Measurements from ENCODE around the gene SLC9A5.

SLC9A5 gene

DNA sequence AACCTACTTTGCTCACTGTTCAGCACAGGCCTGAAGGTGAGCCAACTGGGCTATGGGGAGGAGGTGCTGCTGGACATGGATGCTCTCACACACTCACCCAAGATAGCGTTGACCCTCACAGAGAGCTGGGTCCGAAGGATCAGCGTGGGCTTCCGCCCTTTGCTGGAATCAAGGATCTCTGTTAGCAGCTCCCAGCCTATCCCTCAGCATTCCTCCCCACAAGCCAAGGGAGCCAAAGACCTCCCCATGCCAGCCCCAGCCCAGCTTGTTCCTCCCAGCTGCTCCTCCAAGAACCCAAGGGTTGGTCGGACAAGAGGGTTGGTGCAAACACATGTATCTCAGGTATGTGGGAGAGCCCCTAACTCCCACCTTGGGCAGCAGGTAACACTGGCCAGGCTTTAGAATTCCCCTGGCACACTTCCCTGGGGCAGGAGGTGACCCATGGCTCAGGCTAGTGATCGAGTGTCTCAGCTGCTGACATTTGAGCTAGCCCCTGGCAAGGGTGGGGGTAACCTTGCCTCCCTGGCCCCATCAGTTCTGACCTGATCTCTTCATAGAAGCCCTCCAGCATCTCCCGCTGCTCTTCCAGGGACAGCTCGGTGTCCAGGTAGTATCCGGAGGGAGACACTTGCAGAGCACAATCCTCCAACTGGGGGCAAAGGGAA lies 9.8 kb upstream of the SLC9A5 start:
- DNase-seq = no peak

DNA sequence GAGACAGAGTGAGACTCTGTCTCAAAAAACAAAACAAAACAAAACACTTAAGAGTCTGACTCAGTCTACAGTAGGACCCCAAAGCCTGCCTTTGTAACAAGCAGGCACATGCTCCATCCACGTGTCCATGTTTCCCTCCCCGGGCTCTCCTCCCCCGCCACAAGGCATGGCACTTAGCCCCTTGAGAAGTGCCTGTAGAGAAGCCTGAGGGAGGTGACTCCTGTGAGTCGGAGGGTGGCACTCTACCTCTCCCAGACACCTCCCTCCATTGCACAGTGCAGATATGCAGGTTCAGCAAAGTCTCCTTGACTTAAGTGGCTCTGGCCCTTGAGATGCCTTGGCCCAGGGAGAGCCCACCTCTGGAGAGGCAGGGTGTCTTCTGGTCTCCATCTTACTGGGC lies 8.3 kb upstream of the SLC9A5 start:
- no peak for DNase-seq

DNA sequence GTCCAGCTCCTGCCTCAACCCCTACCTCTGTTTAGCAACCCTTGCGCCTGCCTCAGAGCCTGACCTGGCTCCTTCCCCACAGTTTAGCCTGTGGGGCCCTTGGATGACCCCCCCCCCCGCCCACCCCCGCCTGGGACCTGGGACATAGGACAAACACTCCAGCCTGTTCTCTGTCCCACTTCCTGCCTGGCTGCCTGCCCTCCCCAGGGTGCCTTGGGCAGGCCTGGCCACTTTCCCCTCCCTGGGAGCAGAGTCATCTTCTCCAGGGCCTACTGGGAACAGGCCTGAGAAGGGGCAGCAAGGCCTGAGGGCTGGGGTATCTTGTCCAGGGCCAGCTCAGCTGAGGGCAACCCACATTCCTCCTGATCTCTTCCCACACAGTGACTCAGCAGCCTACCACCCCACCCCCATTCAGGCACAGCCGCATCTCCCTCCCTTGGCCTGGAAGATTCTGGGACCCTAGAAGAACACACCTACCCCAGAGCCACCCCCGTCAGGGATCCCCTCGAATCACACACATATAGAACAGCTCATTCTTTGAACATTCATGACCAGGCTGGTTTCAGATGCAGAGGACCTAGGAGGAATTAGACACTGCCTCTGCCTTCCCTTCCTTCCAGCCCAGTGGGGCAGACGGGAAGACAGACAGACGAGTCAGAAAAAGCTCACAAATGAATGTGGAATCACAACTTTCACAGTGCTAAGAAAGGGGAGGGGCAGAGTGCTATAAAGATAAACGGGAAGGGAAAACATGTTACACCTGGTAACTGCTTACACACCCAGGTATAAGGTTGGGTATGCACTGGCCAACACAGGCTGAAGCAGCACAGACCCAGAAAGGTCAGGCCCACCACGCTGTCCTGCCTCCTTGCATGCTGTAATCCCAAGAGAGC lies 7.5 kb upstream of the SLC9A5 start:
- DNase-seq = no peak

DNA sequence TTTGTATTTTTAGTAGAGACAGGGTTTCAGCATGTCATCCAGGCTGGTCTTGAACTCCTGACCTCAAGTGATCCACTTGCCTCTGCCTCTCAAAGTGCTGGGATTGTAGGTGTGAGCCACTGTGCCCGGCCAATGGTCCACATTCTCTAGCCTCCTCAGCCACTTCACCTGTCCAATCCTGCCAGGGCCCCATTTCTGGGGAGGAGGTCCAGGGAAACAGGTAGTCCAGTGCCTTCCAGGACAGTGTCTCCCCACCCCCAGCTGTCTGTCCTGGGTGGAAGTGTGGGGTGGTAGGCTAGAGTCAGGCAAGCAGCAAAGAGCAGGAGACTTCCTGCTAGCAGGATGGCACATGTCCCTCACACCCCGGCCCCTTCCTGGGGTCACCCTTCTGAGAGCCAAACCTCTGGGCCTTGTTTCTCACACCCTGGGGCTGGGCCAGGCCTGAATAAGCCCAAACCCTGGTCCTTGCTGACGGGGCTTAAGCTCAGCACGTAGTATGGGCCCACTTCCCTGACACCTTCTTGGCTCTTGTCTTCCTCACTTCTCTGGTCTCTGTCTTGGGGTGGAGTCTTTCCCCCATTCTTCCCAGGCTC lies 6.5 kb upstream of the SLC9A5 start:
- DNase-seq = no peak

DNA sequence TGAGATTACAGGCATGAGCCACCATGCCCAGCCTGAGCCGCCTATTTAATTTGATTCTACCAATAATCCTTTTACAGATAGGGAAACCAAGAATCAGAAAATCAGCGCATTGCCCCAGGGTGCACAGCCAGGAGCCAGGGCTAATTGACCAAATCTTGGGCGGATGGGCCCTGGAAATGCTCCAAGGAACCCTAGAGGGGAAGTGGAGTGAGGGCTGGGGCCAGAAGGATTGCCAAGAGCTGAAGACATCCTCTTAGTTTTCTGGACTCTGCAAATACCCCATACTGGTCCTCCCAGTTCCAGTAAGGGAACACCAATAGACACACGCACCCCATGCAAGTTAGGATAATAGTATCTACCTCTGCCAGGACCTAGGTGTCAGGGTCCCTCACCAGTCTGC lies 5.3 kb upstream of the SLC9A5 start:
- DNase-seq = no peak

DNA sequence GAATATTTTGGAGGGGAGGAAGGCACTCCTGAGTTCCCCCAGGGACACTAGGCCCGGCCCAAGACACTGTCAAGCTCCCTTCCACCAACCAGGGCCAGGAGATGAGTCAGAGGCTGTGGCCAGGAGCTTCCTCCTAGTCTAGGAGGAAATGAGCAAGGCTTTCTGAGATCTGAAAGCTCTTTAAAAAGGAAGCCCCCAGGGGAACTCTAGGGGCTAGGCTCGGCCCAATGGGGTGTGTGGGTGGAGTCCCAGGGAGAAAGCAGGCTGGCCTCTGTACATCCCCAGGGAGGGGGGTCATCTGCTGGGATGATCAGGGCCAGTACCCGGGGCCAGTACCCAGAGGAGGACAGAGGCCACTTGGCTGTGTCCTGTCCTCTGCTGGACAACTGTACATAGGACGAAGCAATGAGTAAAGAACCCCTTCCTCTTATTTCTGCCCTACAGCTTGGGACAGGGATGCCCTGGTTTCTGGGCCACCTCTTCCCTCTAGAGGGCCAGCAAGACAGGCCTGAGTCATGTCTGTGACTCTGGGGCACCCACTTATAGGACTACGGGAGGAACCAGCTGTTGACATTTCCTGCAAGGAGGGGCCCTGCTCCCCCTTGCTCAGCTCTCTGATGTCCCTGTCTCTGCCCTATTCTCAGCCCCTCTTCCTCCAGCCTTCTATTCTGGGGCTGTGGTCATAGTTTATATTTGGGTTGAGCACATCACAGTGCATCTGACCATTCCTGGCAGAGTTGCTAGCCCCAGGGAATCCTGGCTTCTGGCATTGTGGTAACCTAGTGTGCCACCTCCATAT lies 4.2 kb upstream of the SLC9A5 start:
- DNase-seq = peak; percentile 73

DNA sequence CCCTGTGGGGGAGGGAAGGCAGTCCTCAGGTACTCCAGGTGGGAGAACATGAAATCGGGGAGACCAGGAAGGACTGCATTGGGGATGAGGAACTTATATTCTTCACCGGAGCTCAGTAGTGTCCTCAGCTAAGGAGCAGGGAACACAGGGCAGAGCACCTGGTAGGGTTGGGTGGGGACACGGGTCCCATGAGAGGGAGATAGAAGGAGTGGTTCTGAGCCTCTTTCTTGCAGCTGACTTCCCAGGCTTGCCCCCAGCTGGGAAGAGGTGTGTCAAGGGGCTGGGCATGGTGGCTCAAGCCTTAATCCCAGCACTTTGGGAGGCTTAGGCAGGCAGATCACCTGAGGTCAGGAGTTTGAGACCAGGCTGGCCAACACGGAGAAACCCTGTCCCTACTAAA lies 3.6 kb upstream of the SLC9A5 start:
- no peak for DNase-seq

DNA sequence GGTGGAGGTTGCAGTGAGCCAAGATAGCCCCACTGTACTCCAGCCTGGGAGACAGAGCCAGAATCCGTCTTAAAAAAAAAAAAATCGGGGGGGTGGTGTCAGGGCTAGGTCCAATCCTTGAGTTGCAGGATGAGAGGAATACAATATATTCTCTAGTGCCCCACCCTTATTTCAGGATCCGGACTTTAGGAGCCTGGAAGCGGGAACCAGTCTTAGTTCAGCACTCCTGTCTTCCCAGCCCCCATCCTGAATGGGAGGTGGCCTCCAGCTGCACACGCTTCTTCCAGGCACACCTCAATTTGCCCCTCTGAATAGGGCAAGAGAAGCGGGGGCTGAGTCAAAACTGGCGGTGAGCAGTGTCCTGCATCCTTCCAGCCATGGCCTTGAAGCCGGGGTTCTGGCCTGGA lies 3.1 kb upstream of the SLC9A5 start:
- DNase-seq = no peak

DNA sequence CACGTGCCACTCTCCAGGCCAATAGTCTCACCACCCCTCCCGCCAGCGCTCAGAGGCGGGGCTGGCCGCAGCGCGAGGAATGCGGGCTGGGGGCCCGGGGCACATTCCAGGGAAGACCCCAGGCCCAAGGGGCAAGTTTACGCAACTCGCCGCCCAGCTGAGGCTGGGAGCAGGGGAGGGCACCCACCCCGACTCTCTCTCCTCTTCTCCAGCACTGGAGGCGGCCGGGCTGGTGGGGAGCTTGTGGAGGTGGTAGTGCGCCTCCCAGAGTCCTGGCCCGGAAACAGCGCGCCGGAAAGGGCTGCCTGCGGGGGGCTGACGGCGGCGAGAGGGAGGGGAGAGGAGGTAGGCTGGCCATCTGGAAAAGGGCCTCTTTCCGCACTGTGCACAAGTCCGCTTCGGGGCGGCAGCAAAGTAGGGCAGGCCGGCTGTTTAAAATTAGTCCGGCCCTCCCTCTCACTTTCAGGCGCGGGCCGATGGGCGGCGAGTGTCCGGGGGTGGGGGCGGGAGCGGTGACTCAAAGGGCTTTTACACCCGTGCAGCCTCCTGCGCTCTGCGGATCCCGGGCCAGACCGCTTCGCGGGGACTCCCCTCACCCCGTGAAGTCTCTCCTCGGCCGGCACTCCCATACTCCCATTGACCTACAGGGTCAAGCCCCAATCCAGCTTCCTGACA lies 2.6 kb upstream of the SLC9A5 start:
- peak; percentile 41 for DNase-seq

DNA sequence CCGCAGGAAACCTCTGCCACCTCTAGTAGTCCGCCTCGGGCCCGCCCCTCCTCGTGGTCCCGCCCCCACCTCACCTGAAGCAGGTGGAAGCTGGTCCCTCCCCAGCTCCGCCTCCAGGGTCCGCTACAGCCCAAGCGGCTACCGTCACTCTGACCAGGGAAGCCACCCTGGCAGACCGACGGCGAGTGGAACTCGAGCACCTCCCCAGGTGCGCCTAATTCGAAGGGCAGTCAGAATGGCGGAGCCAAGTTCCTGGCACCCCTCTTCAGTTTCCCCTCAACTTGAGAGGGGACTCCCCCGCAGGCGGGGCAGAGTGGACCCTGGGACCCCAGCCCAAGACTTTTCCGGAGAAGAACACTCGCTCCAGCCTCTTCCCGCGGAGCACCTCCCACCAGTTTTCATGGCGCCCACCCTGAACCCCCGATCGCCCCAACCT lies 2.0 kb upstream of the SLC9A5 start:
- peak; percentile 31 for DNase-seq

DNA sequence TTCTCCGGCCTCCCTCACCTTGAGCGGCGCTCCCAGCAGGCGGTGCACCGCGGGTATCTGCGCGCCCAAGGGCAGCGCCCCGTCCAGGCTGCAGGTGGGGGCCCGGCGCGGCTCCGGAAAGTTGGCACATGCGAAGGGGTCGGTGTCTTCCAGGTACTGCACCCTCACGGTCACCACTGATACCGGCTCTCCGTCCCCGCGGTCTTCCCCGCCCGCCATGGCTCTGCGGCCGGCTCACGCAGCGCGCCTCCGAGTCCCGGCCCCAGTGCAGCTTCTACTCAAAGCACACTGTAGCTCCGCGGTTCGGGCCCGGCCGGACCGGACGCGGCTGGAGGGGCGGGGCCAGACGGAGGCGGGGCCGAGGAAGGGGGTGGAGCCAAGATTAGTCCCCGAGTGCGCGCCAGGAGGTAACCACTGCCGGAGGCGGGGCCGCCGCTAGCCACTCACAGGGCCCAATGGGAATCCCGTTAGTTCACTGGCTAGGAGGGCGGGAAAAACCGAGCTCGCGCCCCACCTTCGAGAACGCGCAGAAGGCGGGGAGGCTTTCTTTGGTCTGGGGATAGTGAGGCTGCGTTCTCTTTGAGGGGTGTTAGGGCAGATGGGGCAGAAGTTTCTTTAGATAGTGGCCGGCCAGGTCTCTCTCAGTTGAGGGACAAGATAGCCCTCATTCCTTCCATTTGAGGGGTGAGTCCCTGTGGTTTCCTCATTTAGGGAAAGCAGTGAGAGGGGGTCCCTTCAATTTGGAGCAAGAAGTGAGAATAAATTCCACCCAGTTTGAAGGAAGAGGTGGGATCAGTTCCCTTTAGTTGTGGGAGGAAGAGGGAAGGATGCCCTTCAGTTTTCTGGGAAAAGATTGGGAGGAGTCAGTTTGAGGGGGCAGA lies 1.3 kb upstream of the SLC9A5 start, which contains the start of gene FHOD1:
TSS of gene FHOD1 (minus strand) at position 290 of the 881 bp plus-strand sequence. CDS start at position 219, 71 bp downstream.
- peak; percentile 92 for DNase-seq

DNA sequence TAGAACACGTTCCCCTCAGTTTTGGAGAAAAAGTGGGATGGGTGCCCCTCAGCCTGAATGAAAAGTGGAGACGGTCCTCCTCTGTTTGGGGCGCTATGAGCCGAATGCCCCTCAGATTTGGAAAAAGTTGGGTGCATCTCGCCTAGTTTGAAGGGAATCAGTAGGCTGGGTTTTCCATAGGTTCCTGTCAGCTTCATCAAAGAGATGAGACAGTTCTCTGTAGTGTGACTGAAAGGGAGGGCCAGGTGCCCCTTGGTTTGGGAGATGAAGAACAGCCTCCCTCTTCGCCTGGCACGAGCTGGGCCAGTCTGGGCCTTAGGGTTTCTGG lies 742 bp upstream of the SLC9A5 start:
- DNase-seq = no peak

DNA sequence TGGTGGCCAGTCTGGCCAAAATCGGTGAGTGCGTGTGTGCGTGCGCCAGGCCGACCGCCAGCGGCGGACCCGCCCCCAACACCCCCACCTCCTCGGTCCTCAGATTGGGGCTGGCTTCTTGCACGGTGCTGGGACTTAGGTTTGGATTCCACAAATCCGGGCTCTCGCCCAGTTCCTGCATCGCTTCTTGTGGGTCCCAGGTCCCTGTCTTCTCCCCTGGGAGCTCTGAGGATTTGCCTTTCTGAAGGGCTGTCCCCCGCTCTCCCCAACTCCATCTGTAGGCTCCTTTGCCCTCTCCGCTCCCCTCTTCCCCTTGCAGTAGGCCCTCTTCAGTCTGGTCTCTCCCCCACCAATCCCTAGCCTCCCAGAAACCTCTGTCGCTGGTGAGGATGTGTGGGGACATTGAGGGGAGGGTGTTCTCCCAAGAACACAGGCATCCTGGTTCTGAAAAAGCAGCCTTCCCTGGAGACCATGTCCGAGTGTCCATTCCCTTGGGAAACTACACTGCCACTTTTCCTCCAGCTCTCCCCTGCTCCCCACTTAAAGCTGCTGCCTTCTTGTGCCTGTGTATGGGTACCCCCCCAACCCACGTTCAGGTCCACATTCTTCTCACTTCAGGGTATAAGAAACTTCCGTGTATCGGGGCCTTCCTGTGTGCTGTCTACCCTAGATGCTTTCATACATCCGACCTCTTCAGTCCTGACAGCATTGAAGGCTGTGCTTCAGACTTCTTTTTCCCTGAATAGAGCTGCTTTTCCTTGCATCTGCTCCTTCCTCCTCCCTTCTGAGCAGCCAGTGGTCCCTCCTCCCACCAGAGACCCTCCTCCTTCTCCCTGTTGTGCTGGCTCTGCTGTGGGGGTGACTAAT lies 632 bp downstream of the SLC9A5 start:
- DNase-seq = no peak

DNA sequence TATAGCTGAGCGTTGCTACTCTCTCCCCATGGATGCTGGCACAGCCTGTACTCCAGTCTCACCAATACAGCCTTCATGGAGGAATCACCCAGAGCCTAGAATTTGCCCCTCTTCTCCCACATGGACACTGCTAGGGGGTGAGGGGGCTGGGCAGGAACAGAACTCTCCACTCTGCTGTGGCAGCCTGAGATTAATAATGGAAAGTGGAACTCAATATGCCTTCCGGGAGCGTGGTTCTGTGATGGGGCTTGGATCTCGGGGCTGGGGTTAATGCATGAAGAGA lies 1.2 kb downstream of the SLC9A5 start:
- no peak for DNase-seq

DNA sequence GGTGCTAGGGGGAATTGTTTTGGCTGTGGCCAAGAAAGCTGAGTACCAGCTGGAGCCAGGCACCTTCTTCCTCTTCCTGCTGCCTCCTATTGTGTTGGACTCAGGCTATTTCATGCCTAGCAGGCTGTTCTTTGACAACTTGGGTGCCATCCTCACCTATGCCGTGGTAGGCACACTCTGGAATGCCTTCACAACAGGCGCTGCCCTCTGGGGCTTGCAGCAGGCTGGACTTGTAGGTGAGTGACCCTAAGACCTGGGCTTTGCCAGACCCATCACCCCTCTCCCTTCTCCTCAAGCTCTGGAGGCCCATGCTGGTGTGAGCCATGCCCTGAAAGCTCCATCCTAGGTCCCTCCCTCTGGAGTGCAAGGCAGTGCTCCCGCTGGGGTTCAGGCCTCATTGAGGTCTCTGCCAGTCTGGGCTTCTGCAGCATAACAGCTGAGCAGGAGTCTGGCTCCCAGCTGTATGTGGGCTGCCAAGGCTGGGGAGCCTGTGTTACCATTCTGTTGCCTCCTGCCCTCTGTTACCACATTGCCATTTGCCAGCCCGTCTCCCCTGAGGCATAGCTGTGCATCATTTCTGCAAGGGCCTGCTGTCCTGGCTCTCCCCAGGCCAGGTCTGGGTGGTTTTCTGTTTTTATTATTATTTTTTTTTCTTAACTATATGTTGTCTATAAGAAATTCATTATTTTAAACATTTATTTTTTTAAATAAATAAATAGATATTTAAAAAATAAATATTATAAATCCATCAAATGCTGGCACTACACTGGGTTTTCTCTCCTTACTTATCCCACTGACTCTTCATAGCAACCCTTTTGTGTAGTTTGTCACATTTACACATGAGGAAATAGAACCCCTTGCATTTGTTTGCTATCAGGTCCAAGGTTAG lies 4.1 kb downstream of the SLC9A5 start:
- DNase-seq = no peak

DNA sequence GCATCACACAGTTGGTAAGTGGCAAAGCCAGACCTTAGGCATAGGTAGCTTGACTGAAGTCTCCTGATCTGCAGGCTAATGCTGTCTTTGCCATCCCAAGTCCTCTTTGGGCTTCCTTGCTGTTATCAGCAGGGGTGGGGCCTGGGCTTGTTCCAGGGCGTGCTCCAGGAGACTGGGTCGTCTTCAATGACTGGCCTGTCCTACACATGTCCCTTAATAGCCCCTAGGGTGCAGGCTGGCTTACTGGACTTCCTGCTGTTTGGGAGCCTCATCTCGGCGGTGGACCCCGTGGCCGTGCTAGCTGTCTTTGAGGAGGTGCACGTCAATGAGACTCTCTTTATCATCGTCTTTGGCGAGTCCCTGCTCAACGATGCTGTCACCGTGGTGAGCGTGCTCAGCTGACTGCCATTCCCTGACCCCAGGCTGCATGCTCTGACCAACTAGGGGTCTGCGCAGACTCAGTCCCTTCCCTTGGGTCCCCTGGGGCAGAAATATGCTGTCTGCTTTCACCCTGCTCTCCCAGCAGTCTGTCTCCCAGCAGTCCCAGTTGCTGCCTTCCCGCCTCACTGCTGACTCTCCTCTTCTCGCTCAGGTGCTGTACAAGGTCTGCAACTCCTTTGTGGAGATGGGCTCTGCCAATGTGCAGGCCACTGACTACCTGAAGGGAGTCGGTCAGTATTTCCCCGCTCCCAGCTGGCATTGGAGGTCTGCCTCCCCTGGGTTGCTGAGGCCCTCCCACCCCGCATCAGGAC lies 6.2 kb downstream of the SLC9A5 start:
- DNase-seq = no peak

DNA sequence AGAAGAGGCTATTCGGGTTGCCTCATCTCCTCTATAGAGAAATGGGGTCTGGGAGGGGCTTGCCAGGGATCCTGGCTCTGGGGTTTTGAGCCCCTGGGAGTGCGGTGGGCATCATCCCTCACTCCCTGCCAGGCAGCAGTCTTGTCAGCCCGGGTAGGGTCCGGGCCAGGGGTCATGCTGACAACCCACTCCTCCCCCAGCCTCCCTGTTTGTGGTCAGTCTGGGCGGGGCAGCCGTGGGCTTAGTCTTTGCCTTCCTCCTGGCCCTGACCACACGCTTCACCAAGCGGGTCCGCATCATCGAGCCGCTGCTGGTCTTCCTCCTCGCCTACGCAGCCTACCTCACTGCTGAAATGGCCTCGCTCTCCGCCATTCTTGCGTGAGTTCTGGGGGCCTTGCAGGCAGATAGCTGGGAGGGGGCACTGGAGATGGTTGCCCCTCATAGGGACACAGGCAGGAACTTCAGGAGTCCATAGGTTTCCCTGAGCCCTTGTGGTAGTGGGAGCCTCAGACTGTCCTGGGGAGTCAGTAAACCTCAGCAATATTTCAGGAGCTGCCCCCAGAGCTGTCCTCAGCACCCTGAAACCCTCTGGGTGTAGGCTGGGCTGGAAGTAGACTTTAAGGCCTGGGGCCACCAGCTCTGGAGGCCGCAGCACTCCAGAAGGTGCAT lies 6.9 kb downstream of the SLC9A5 start:
- no peak for DNase-seq

DNA sequence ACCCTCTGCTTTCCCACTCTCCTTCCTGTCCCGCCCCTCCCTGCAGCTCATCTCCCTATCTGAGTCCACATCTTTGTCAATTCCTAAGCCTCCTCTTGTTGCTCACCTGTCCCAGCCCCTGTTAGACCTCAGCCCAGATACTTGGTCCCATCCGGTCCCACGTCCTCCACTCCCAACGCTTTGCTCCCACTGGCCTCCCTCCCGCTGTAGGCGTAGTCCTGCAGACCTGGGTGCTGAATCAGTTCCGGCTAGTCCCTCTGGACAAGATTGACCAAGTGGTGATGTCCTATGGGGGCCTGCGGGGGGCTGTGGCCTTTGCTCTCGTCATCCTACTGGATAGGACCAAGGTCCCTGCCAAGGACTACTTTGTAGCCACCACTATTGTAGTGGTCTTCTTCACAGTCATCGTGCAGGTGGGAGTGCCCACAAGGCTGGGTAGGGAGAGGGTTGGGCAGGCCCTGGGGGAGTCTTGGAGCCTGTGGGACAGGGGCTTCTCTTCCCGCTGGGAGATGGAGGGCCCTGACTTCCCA lies 8.0 kb downstream of the SLC9A5 start:
- no peak for DNase-seq

Data from effector CD4-positive, alpha-beta T cell (primary cell).